HFFc6 (cell line): ENCODE results near the gene KCNIP4. TPM values are rescaled to one million over a fixed set of nuclear protein-coding genes. Genes with fewer than 3 reads are reported as not detected.

Source experiments
- DNase-seq: peaks from one replicate; pipeline ENCODE4 v3.0.0-alpha.2; 2018
- H3K27ac Mint-ChIP-seq: 2 replicates; pipeline ENCODE4 v1.8.0; 2020; ENCODE audit warnings: mild to moderate bottlenecking, mixed read lengths
- H3K27me3 Mint-ChIP-seq: 2 replicates; pipeline ENCODE4 v1.8.0; 2021; ENCODE audit warnings: mild to moderate bottlenecking, moderate library complexity, mixed read lengths; ENCODE audit not compliant: insufficient read depth
- H3K36me3 Mint-ChIP-seq: 2 replicates; pipeline ENCODE4 v1.8.0; 2021; ENCODE audit warnings: low read depth, mixed read lengths
- H3K4me1 Mint-ChIP-seq: 2 replicates; pipeline ENCODE4 v1.8.0; 2020; ENCODE audit warnings: low read depth, mixed read lengths
- H3K4me3 Mint-ChIP-seq: 2 replicates; pipeline ENCODE4 v1.8.0; 2020; ENCODE audit warnings: mild to moderate bottlenecking, moderate library complexity, mixed read lengths
- H3K9me3 Mint-ChIP-seq: 2 replicates; pipeline ENCODE4 v1.8.0; 2020; ENCODE audit warnings: mild to moderate bottlenecking, mixed read lengths
- CTCF ChIP-seq: fragments of 200-600 bp; sonication (generic); IDR thresholded peaks from 2 replicates; pipeline ENCODE4 v1.5.0; 2021; ENCODE audit warnings: antibody characterized with exemption, mild to moderate bottlenecking
- total RNA-seq, 6 experiments: library from RNA; stranded (reverse); fragmentation: NEBNext Ultra II Directional; extraction: Animal tissue kit (Norgen Biotek cat#: 25700); gene quantifications; 2 replicates in 1 of 6; 3 replicates in 5 of 6; pipeline ENCODE4 v1.2.3, GENCODE V29; 2021

The KCNIP4 gene
- total RNA-seq, 6 experiments from 2014 or later, result not detected

- H3K36me3 Mint-ChIP-seq, result no peaks in the 10 kb centered on the region
- H3K4me1 Mint-ChIP-seq, result peaks cover 8% of the 10 kb centered on the region
- no peaks in the 10 kb centered on the region; the same call in 1 of the 2 replicates for H3K27me3 Mint-ChIP-seq
- no peak for TF ChIP-seq CTCF
- DNase-seq, result no peak
- no peaks in the 10 kb centered on the region; the same call in 1 of the 2 replicates for H3K9me3 Mint-ChIP-seq
- no peak overlapping the region for H3K27ac Mint-ChIP-seq
- no peak overlapping the region for H3K4me3 Mint-ChIP-seq
Measured at GRCh38 chr4:21474195-21474594, 474.4 kb downstream of the KCNIP4 start.

DNA sequence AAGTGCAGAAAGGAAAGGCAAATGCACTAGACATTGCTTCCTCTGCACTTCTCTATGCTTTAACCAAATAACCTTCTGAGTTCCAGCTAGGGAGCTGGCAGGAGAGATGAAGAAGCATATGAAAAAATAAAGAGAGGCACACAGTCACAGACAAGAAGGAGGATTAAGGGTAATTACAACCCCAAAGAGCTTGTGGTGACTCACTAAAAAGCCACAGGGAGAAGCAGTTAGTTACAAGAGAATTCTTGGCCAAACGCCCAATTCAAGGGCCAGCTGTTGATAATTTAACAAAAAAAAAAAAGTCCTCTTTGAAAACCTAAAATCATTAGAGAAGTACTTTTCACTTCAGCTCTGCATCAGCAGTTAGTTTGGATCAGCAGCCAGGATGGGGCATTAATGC, 478.0 kb downstream of the KCNIP4 start:
- no peak overlapping the region for H3K27ac Mint-ChIP-seq
- H3K4me1 Mint-ChIP-seq, result peaks cover 8% of the 10 kb centered on the region
- no peaks in the 10 kb centered on the region for H3K9me3 Mint-ChIP-seq
- TF ChIP-seq CTCF, result no peak
- no peaks in the 10 kb centered on the region for H3K36me3 Mint-ChIP-seq
- no peak overlapping the region for H3K4me3 Mint-ChIP-seq
- no peaks in the 10 kb centered on the region for H3K27me3 Mint-ChIP-seq
- peak; percentile 63 for DNase-seq

DNA sequence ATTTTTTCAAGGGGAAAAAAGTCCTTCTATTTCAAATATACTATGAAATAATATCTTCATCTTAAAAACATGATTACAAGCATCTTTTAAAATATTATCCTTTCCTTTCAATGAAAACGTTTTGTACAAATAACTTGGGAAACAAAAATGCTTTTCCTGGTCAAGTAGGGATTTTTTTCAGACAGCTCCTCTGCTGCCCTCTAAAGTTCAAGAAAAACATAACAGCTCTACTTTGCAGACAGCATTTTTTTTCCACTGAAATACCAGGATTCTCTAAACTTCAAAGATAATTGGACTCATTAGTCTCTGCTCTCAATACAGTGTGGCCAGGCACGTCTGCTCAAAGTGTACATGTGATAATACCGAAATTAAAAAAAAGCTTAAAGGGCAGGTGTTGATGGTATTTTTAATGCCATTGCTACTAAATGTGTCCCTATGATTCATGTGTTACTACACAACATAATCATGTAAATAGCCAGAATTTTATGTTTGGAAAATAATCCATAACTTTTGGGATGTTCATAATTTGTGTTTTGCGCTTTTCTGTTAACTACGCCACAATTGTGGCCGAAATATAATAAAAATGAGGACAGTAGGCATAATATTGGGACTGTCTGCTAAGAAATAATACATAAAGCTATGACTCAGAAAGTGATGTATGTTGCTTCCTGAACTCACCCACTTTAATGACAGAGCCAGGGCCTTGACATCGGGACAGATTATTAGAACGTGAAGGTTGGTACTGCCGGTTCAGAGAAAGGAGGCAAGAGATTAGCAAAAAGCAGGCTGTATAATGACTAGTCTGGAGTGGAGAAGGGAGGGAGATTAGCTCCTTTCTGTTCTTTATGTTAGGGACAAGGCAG, 478.9 kb downstream of the KCNIP4 start:
- Mint-ChIP-seq H3K27me3 (no peaks in the 10 kb centered on the region), H3K27ac (no peak overlapping the region), H3K9me3 (no peaks in the 10 kb centered on the region), H3K36me3 (no peaks in the 10 kb centered on the region), H3K4me1 (peaks cover 8% of the 10 kb centered on the region), H3K4me3 (no peak overlapping the region)
- peak; percentile 10 for DNase-seq
- TF ChIP-seq CTCF, result peak; percentile 76

DNA sequence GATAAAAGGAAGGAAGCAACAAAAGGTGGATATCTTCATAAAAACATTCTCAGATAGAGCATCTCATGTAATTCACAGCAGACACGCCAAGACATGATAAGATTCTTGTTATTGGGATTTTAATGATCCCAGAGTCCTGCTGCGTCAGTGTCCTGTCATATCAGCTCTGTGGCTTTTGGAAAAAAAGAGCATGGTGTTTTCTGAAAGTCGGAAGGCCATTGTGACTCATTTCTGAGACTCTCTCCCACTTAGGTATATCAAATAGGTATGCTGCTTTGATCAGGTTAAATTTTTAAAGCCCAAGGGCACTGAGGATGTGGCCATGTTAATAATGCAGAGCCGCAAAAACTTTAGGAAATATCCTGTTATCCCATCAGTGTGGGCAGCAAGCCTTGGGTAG, 481.0 kb downstream of the KCNIP4 start:
- no peaks in the 10 kb centered on the region for H3K27me3 Mint-ChIP-seq
- H3K36me3 Mint-ChIP-seq, result no peaks in the 10 kb centered on the region
- H3K27ac Mint-ChIP-seq, result no peak overlapping the region

GRCh38 chr4:21457086-21457840, 491.3 kb downstream of the KCNIP4 start:
- peaks cover 2% of the 10 kb centered on the region; the same call in 1 of the 2 replicates for H3K27me3 Mint-ChIP-seq
- TF ChIP-seq CTCF, result no peak
- no peak overlapping the region for H3K4me3 Mint-ChIP-seq
- H3K4me1 Mint-ChIP-seq, result no peaks in the 10 kb centered on the region
- no peaks in the 10 kb centered on the region for H3K36me3 Mint-ChIP-seq
- DNase-seq, result no peak
- H3K27ac Mint-ChIP-seq, result no peak overlapping the region
- peaks cover 17% of the 10 kb centered on the region; the same call in 1 of the 2 replicates for H3K9me3 Mint-ChIP-seq

More for the DNA sequence above, 481.0 kb downstream of the KCNIP4 start:
- no peak for TF ChIP-seq CTCF
- DNase-seq, result no peak
- H3K4me1 Mint-ChIP-seq, result peaks cover 8% of the 10 kb centered on the region
- no peak overlapping the region for H3K4me3 Mint-ChIP-seq
- H3K9me3 Mint-ChIP-seq, result 0 out of 2 replicates have a peak, but pooled peaks cover 3% of the 10 kb centered on the region
